ENCODE data around the gene ITGA1.
"Not testable (repeated sequence)": the region's sequence is repeated elsewhere in the genome, so short reads cannot be mapped to it uniquely, and the experiment has no call there.

The ITGA1 gene

DNA sequence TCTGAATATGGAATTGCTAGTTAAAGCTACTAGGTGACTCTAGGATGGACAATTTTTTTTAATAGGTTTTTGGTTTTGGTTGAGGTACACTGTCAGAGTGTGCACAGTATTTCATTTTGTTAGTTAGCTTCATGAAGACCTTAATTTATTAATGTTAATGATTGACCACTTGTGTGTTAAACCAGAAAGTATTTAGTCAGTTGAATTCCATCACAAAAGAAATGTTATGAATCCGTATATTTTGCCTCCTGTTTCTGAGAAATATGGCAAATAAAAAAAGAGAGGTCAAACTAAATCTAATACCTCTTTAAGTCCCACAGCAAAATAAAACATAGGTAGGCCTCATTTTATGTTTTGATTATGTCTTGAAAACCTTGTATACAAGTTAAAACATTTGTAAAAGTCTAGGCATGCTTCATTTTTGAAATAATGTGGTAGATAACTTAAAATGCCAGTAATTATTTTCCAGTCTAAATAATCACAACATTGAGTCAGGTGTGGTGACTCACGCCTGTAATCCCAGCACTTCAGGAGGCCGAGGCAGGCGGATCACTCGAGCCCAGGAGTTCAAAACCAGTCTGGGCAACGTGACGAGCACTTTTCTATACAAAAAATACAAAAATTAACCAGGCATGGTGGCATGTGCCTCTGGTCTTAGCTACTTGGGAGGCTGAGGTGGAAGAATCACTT is 50.8 kb downstream of the ITGA1 start:
- TF ChIP-seq POLR2A (IDR thresholded peaks at IDR 0.05; ENCODE audit: low read depth, low read length): no peak
- DNase-seq (ENCODE audit: insufficient read length, low spot score): no peak
- peak; percentile 86 for FAIRE-seq

DNA sequence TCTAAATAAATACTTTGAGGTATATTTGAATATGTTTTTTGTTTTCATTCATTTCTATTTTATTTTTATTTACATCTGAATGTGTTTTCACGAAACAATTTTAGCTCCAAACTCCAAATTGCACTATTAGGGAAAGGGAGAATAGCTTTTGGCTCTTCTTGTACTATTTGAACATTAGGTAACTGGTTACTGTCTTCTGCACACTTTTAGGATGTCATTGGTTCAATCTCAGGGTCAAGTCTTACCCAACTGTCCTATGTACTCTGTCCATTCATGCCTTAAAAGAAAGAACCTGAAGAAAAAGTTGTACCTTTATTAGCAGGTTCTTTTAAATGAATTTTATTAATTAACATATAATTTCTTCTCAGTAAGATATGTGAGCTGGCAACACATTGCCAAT is 51.6 kb downstream of the ITGA1 start:
- no peak for DNase-seq (ENCODE audit: insufficient read length, low spot score)
- FAIRE-seq: no peak
- TF ChIP-seq POLR2A (IDR thresholded peaks at IDR 0.05; ENCODE audit: low read depth, low read length): no peak

DNA sequence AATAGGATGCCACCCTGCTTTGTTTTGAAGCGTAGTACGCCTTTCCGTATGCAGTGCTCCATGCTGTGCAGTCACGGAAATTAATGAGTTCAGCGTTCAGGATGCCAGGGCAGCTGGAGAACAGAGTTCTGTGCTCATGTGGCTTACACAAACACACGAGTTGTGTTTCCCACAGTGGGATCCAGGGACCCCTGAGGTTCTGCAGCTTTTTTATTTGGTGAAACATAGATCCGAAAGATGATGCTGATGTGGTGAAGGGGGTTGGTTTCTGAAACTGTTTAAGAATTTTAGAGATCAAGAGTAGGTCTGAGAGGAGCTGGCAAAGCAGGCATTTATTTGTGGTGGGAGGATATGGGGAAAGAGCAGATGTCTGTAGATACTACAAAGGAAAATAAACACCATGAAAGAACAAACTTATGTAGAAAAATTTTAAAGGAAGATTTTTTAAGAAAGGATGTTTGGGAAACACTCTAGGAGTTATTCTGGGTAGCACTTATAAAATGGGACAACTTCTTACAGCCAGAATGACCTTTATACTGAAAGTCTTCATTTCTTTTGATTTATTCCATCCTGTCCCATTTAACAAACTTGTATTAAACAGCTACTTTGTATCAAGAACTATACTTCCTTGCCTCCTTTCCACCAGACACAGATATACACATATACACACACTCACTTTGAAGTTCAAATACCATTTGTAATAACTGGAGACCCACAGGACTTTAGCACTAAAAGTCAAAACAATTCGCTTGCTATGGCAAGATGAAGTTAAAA is 52.7 kb downstream of the ITGA1 start:
- no peak for DNase-seq (ENCODE audit: insufficient read length, low spot score)
- TF ChIP-seq POLR2A (IDR thresholded peaks at IDR 0.05; ENCODE audit: low read depth, low read length): no peak
- FAIRE-seq: no peak

DNA sequence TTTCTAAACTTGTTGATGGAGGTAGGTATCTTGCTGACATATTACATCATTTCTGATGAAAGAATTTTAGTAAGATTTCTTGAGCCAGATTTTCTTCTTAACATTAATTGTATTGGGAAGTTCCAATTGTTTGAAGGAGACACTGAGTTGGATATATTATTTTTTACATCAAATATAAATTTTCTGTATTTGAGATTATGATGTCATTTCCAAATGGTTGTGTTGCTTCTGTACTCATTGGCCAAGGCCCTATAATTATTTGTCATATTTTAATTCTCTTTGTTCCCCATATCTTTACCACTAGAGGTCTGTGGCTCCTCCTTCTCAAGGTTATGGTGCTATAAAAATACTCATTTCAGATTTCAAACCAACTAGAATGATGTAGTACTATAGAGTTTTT is 53.4 kb downstream of the ITGA1 start:
- no peak for FAIRE-seq
- DNase-seq (ENCODE audit: insufficient read length, low spot score): no peak
- TF ChIP-seq POLR2A (IDR thresholded peaks at IDR 0.05; ENCODE audit: low read depth, low read length): no peak

DNA sequence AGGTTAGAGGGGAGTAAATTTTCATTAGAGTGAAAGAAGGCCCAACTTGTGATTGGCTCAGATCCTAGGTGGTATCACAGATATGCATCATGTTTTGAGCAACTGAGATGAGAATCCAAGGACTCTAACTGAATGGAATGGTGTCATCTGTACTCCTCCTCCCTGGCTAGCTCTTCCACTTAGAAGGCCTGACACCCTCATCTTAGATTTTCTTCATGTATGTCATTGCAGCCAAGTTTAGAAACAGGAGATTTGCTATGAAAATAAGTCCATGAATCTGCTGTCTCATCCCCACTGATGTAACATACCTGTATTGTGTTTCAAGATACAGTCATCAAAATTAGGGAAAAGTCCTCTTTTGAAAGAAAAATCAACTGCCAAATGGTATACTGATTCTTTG is 54.4 kb downstream of the ITGA1 start:
- no peak for DNase-seq (ENCODE audit: insufficient read length, low spot score)
- no peak for TF ChIP-seq POLR2A (IDR thresholded peaks at IDR 0.05; ENCODE audit: low read depth, low read length)
- FAIRE-seq: no peak

DNA sequence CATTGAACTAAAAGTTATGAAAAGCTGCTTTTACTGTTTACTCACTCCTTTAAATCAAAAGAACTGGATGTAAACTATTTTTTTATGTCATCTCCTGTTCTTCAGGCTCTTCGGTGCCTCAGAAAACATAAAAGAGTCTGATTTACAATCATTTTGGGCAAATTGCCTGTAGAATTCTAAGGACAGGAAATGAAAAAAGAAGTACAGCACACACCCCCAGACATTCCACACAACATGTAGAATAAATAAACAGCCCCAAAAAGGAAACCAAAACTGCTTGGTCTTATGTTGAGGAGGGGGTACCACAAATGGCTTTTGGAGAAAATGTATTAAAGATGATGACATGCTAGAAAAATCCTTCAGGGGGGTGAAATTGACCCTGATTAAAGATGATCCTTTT is 57.2 kb downstream of the ITGA1 start:
- FAIRE-seq: no peak

DNA sequence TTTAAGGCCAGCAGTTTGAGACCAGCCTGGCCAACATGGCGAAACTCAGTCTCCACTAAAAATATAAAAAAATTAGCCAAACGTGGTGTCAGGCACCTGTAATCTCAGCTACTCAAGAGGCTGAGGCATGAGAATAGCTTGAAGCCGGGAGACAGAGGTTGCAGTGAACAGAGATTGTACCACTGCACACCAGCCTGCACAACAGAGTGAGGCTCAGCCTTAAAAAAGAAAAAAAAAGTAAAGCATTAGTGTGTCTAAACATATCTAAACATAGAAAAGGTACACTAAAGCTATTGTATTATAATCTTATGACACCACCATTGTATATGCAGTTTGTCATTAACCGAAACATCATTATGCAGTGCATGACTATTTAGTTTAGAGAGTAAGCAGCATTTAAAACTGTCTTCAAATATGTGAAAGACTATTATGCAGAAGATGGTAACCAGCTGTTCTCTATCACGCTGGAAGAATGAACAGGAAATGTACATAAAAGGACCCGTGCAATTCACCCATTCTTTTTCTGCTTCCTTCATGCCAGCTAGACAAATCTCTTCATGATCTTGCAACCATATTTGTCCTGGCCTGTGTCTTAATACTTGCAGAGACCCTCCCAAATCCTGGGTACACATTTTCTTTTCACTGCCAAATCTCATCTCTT is 58.6 kb downstream of the ITGA1 start:
- FAIRE-seq: no peak
- no peak for DNase-seq (ENCODE audit: insufficient read length, low spot score)
- TF ChIP-seq POLR2A (IDR thresholded peaks at IDR 0.05; ENCODE audit: low read depth, low read length): no peak

More for the DNA sequence above, 57.2 kb downstream of the ITGA1 start:
- no peak for TF ChIP-seq POLR2A (IDR thresholded peaks at IDR 0.05; ENCODE audit: low read depth, low read length)
- no peak for DNase-seq (ENCODE audit: insufficient read length, low spot score)

DNA sequence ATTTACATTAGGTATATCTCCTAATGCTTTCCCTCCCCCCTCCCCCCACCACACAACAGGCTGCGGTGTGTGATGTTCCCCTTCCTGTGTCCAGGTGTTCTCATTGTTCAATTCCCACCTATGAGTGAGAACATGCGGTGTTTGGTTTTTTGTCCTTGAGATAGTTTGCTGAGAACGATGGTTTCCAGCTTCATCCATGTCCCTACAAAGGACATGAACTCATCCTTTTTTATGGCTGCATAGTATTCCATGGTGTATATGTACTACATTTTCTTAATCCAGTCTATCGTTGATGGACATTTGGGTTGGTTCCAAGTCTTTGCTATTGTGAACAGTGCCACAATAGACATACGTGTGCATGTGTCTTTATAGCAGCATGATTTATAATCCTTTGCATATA is 61.0 kb downstream of the ITGA1 start:
- FAIRE-seq: not testable (repeated sequence)

DNA sequence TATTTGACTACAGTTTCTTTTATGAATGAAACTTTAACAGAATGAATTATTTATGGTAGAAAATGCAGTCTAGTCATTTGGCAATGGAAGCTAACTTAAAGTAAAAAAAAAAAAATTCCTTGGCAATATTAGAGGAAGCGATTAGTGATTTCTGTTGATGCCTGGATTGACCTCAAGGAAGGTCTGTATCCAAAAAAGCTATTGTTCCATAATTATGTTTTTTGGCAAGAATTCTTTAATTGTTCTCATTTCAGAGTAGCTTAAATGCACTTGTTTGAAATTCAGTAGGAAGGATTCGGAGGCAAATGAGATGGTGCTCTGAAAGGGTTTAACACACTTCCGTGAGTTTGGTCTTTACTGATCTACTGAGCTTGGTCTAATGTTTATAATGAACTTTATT is 61.8 kb downstream of the ITGA1 start:
- DNase-seq (ENCODE audit: insufficient read length, low spot score) (no peak), FAIRE-seq (no peak)
- TF ChIP-seq POLR2A (IDR thresholded peaks at IDR 0.05; ENCODE audit: low read depth, low read length): no peak

More for the DNA sequence above, 61.0 kb downstream of the ITGA1 start:
- DNase-seq (ENCODE audit: insufficient read length, low spot score): not testable (repeated sequence)

DNA sequence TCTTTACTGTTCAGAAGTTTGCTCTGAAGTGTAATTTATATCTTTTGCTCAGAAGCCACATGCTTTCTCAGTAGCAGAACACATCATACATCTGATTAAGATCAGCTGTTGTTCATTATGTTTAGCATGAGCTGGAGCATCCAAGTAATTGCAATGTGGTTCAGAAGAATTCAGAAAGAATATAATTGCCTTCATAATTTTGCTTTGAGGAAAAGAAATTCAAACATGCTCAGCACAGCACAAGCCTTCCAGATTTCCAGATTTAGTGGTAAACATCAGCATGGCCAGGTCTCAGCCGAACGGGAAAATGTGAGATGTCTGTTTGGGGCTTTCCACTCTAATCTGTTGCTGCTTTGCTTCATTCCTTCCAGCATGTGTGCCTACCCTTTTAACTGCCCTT is 65.9 kb downstream of the ITGA1 start:
- FAIRE-seq (no peak), DNase-seq (ENCODE audit: insufficient read length, low spot score) (no peak)
- TF ChIP-seq POLR2A (IDR thresholded peaks at IDR 0.05; ENCODE audit: low read depth, low read length): no peak

DNA sequence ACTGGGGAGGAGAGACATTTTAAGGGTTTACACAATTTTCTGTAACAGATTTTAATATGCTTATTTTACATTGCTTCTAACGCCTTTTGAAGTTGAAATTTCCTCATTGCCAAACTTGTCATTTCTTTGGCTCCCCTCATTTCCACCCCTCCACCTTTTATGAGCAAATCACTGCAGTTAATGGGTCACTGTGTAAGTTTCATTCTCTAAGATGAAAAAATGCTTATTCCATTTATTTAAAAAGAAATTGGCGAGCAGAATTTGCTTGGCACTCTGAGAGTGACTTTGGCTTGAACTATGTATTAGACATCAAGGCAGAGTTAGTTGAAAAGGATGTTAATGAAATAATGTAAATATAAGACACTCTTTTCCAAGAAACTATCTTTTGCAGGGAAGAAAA is 66.6 kb downstream of the ITGA1 start:
- FAIRE-seq (no peak), DNase-seq (ENCODE audit: insufficient read length, low spot score) (no peak)
- no peak for TF ChIP-seq POLR2A (IDR thresholded peaks at IDR 0.05; ENCODE audit: low read depth, low read length)

DNA sequence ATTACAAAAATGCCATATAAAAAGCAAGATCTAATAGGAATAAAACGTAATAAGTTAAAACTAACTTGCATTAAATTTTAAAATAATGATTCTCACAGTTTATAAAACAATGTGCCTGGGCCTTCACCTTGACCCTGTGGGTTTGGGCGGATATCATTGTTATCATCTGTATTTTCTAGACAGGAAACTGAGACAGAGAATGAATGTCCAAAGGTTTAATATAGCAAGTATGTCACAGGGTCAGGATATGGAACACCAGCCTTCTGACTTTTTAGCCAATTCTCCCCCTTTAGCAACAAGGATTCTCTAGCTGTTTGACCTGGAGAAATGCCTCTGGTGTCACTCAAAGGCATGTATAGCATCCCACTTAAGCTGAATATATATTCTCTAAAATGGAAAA is 67.2 kb downstream of the ITGA1 start:
- DNase-seq (ENCODE audit: insufficient read length, low spot score) (no peak), FAIRE-seq (no peak)
- no peak for TF ChIP-seq POLR2A (IDR thresholded peaks at IDR 0.05; ENCODE audit: low read depth, low read length)

DNA sequence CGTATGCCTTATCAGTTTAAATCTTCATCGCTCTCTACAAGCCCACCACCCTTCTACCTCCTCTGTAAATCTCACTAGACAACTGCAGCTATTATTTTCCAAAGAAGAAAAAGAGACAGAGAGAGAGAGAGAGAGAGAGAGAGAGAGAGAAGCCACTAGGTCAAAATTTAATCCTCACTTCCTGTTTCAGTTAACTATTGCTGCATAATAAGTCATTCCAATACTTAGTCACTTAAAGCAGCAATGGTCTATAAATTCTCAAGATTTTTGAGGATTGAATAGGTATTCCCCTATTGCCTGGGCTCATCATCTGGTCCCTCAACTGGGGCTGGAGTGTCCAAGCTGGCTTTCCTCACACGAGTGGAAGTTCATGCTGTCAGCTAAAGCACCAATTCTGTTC is 68.8 kb downstream of the ITGA1 start:
- TF ChIP-seq POLR2A (IDR thresholded peaks at IDR 0.05; ENCODE audit: low read depth, low read length): no peak
- peak; percentile 52 for FAIRE-seq
- no peak for DNase-seq (ENCODE audit: insufficient read length, low spot score)

DNA sequence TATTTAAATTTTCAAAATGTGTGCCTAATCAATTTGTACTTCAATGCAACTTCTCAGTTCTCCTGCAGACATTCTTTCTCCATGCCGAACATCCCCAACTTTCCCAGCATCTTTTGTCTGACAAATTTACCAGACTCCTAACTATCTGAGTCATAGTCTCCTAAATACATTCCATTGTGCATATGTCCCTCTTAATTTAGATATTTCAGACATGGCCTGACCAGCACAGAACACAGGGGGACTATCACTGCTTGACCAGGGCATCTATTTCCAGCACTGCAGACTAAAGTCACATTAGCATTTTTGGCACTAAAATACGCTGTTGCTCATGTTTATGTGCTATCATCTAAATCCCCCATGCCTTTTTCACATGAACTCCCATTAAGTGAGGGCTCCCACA is 71.9 kb downstream of the ITGA1 start:
- FAIRE-seq (no peak), DNase-seq (ENCODE audit: insufficient read length, low spot score) (peak; percentile 22)
- no peak for TF ChIP-seq POLR2A (IDR thresholded peaks at IDR 0.05; ENCODE audit: low read depth, low read length)

DNA sequence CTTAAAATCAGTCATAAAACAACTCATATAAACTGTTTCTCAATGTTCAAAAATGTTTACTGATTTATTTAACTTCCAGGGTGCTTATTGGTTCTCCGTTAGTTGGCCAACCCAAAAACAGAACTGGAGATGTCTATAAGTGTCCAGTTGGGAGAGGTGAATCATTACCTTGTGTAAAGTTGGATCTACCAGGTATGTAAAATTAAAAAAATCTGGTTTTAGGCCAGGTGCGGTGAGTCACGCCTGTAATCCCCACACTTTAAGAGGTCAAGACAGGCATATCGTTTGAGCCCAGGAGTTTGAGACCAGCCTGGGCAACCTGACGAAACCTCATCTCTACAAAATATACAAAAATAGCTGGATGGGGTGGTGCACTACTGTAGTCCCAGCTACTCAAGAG is 73.7 kb downstream of the ITGA1 start:
- DNase-seq (ENCODE audit: insufficient read length, low spot score): no peak
- TF ChIP-seq POLR2A (IDR thresholded peaks at IDR 0.05; ENCODE audit: low read depth, low read length): no peak
- no peak for FAIRE-seq
